ENCODE results near the gene GABRA4. TPM values are rescaled to one million over a fixed set of nuclear protein-coding genes. Genes with fewer than 3 reads are reported as not detected.

Gene GABRA4
- total and polyA plus RNA-seq, 12 donors = 2.4 to 57.1 (median 25.4) TPM

DNA sequence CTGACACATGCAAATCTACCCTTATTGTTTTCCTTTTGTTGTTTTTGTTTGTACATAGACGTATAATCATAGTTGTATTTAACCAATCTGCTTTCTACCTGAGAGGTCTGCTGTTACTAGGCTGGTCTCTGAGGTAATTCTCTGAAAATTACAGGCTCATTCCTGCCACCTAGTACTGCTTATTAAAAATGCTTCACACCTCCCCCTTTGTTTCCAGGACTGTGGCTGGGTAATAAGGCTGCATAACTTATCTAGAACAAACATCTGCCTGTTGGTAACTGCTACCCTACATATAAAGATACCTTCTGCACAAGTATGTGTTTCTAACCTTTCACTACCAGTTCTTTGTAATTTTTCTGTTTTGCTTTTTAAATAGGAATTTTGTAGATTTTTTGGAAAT is 118.6 kb downstream of the GABRA4 start:
- Histone ChIP-seq H3K27ac (no peak overlapping the region), H3K36me3 (no peaks in the 10 kb centered on the region), H3K4me3 (no peak overlapping the region), H3K27me3 (no peaks in the 10 kb centered on the region), H3K4me1 (no peaks in the 10 kb centered on the region), H3K9me3 (peaks cover 0 to 19% (median 0%) of the 10 kb centered on the region in 11 donors)
- TF ChIP-seq CTCF (IDR thresholded peaks at IDR 0.05) = no peak
- WGBS, 2 donors = 54 to 61% methylated on average over 1 of the region's 1 CpG
- no peak for DNase-seq
- no peak for ATAC-seq
- intact Hi-C loops (cut with DNase I) = no loop called here

GRCh38 chr4:46870411-46870810 is 123.0 kb downstream of the GABRA4 start:
- no peak overlapping the region for H3K4me3 ChIP-seq
- DNase-seq (no peak), ATAC-seq (no peak)
- intact Hi-C loops (cut with DNase I) = no loop called here
- no peaks in the 10 kb centered on the region for H3K27me3 ChIP-seq
- no peak for TF ChIP-seq CTCF (IDR thresholded peaks at IDR 0.05)
- H3K27ac ChIP-seq = no peak overlapping the region
- H3K4me1 ChIP-seq = no peaks in the 10 kb centered on the region
- WGBS, 2 donors = 56 to 62% methylated on average over 2 of the region's 2 CpGs
- H3K9me3 ChIP-seq = peaks cover 0 to 19% (median 0%) of the 10 kb centered on the region in 11 donors
- H3K36me3 ChIP-seq = no peaks in the 10 kb centered on the region

Other genes with a start within 250 kb of the GABRA4 start
- not detected for gene COX7B2, start 84.3 kb downstream of the GABRA4 start, total RNA-seq
- gene COX7B2, start 84.3 kb downstream of the GABRA4 start, polyA plus RNA-seq = not detected
- 1 to 10 TPM; 1.4 to 9.9 (median 6.5) TPM for gene GABRB1, start 38.0 kb upstream of the GABRA4 start, total RNA-seq
- under 1 TPM; 0.51 to 0.65 TPM for gene GABRB1, start 38.0 kb upstream of the GABRA4 start, polyA plus RNA-seq